HL-60/S4 (cell line): ENCODE data around the gene CETN1.

Experiments used
- in situ Hi-C: fragments of 300-500 bp; cut with MboI; formaldehyde crosslinking; loops from 2 replicates; pipeline ENCODE4 v1.14.3; 2022; ENCODE audit warnings: low sequenced_read_pairs

CETN1 gene

DNA sequence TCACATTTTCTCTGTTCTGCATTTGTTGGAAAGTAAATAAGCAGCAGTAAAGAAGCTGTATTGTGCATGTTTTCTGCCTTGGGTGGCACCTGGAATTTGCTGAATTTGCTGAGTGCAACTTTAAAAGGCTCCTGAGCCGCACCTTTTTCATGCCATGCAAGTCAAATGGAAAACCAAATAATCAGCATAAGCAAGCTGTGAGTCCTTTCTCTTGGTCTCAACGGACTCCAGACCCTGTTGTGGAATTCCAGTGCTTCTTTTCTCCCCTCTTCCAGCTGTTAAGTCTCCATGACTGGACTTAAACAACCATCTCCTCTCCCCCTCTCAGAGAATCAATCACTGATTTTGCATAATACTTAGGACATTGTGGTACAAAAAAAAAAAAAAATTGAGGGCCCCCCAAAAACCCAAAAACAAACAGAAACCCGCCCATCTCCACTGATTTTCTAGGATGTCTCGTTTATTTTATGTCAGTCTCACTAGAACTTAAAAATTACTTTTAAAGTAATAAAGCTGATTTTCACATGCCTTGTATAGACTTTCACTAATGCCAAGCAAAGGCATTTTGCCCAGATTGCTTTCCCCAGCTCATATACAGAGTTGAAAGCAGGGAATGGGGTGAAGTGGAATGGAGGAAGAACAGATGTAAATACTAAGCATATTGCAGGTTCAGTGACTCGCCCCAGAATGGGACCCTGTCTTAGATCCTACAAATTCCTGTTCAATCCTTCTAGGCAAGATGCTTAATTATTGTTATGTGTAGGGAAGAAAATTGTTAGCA, 5.1 kb upstream of the CETN1 start:
- in situ Hi-C loops: no loop called here

DNA sequence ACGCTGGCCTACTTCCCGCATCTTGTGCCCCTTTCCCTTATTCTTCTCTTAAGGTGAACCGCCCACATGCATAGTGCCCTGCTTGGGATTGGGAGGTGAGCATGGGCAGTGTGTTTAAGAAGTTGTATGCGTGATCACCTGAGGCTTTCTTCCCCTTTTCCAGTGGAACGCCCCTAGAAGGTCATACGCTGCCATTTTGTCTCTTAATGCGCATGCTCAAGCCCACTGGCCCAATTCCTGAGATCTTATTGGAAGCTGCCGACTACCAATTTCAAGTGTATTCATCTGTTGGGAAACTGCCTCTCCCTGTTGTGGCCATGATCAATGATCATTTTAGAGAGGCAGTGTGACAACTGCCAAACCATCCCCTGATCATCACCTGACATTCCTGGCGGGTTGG, 3.3 kb upstream of the CETN1 start:
- in situ Hi-C loops: no loop called here

DNA sequence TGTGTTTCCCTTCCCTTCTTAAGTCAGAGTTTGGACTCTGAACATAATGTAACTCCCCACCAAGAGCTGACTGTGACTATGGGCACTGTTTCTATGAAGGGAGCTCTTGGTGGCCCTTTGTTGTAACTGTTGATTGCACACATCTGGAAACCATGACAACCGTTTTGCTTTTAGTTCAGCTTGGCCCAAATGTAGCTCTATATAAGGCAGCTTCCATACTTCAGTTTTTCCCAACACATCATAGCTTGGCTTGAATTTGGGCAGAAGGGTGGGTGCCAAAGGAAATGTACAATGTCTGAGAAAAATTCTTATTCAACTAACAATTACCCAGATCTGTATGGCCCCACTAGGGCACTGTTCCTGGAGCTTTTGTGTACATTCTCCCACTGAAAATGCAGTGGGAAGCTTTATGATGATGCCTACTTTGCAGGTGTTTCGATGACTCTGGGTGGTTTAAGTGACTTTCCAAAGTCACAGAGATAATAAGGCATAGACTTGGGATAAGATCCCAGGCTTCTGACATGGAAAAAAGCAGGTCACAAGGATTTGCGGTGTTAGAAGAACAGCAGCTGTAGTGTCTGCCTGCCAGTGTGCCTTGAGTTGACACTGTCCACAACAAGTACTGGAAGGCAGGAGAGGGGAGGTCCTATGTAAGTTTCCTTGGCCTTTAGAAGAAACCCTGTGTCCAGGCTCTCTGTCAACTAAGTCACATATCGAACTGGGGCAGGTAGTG, 2.4 kb upstream of the CETN1 start:
- in situ Hi-C loops: no loop called here

DNA sequence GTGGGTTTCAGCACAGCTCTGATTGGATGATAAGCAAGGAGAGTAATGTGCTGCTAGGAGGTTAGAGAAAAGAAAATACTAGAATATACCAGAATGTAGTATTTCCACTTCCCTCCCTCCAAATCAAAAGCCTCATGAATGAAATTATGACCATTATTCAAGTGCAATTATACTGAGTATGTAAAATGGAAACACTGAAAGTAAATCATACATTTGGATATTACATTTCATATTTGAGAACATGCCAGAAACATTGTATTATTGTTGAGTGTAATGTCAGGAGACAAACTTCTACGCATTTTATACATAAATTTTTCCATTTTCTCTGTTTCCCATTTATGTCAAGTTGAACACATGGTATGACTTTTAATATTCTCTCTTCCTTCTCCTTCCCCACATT, 942 bp upstream of the CETN1 start:
- in situ Hi-C loops: no loop called here

DNA sequence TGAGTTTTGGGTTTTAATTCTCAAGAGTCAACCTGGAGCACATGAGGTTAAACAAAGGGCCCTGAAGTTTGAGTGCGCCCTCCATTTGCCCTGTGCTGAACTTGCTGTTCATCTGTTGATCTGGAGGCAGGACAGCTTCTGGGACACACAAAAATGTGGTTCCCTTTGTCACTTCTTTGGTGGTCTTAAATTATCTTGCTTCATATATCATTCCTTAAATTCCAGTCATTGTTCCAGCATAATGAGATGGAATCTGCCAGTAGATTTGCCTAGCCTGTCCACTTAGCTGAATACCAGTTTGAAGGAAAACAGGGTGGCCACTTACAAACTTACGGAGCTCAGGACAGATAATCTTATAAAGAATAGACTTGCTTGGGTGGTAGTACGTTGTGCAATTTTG, 916 bp downstream of the CETN1 start:
- in situ Hi-C loops: no loop called here

DNA sequence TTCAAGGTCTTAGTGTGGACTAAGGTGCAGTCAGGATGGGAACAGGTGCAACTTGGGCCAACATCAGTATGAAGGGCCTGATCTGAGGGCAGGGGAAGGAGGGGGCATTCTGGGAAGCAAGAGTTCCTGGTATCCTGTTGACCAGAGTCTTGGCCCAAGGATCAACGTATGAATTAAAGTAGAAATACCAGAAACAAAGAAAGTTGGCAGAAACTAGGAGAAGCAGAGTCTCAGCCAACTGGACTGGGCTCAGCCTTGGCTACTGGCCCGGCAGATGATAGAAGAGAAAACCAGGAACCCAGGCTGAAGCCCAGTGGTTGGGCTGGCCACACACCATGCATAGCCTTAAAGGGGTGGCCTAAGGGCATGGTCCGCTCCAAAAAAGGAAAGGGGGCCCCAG, 2.3 kb downstream of the CETN1 start:
- in situ Hi-C loops: no loop called here

DNA sequence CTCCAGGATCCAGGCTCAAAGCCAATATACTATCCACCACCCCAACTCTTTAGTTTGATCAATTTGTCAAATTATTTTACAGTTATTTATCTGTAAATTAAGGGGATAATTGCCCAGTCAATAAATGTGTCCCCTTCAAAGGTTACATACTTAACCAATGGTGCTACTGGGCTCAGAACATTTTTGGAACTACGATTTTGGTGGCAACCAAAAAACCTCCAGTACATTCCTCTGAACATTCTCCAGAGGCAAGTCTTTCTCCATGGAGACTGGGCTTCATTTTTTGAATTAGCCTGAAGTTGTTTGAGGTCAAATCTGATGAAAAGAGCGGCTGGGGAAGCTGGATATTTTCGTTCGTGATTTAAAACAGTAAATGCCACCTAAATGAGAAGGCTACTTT, 14.9 kb downstream of the CETN1 start:
- in situ Hi-C loops: no loop called here

DNA sequence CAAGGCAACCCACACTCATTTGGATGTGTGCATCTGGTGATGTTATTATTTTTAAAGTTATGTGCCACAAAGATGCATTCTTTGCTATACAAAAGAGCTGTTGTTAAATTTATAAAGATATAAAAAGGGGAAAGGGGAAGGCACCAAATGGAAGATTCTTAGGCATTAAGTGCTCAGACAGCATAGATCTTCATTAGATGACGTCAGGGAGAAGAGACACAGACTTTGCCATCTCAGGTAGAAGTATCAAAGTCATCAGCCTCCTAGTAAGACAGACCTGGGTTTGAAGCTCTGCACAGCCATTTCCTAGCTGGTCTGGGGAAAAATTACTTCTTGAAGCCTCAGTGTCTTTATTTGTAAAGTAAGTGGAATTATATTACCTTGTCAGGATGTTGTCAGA, 15.4 kb downstream of the CETN1 start:
- in situ Hi-C loops: no loop called here

DNA sequence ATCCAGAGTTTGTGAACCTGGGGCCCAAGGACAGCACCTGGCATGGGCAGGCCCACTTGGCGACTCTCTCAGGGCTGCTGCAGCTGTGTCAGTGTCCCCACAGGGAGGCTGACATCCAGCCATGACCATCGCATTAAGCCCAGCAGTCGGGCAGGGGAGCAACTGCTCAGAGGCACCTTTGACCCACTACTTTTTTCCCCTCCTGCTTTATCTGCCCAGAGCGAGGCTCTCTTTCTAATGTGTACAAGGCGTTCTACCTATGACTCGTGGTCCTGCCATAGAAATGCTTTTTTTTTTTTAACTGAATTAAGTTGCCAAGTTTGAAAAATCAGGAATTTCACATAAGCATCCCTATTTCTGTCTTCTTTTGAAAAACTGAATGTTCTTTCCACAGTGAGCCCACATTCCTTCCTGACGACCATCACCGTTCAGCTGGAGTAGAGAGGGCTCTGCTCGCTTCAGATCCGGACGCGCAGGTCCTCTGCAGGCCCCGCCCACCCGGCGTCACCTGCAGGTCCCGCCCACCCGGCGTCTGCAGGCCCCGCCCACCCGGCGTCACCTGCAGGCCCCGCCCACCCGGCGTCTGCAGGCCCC, 16.2 kb downstream of the CETN1 start:
- in situ Hi-C loops: no loop called here

DNA sequence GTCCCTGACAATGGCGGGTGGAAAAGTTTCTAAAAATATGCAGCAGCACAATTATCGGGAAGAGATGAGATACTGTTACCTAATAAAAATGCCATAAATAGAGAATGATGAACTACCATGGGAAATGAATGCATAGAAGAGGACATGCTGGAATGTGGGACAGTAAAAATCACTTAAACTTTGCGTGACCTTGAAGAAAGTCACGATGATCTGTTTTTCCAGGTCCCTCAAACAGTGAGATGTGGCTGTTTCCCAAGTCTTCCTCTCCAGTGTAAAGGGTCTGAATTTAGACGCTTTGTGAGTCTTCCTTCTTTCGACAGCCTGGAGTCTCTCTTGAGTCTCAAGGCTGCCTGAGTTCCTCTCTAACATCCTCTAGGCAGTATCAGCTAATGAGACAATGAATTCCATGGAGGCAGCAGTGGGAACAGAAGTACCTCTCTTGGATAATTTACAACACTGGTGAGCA, 18.0 kb downstream of the CETN1 start:
- in situ Hi-C loops: no loop called here

DNA sequence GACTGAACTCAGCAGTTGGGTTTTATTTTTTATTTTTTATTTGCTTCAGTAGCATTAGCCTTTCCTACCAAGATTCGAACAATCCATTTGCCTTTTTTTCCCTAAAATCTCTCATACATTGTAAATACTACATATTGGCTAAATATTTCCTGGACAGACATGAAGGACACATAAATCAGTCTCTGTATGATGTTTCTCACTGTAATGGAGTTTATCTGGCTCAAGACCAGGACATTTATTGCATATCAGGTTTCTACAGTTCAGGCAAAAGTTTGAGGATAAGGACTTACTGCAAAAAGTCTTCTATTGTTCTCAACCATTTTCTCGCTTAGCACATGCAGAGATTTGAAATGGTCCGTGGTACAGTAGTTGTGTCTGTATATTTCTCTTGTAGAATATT, 19.9 kb downstream of the CETN1 start:
- in situ Hi-C loops: no loop called here

DNA sequence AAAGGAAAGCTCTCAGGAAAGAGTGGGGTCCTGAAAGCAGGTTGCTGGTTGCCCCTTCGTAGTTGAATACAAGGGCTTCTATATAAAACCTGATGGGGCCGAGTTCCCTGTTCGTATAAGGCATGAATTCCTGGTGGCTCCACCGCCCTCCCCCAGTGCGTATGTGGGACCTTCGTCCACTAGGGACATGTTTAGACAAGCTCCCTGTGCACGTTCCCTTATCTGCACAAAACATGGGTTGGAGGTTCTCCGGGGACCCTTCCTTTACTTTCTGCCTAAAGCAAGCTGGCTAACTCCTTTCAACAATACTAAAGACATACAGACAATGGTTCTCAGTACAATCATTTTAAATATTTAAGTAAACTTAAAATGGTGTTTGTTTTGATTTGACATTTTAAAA, 24.6 kb downstream of the CETN1 start:
- in situ Hi-C loops: no loop called here

DNA sequence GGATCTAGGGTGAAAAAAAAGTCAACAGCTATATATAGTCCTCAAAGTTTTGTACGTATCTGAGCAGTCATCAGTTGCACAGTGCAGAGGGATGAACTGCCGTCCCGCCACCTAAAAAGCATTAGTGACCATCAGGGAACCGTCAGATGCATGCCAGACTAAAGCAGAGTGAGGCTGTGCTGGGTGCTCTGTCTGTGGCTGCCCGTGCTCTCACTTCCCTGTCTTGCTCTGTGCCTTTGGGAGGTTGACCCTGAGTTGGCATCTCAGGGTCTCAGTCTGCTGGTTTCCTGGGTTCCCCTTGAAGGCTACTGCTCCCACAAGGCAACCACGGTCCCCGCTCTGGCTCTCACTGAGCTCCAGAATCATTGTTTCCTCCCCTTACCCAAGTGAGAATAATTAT, 27.8 kb downstream of the CETN1 start:
- in situ Hi-C loops: no loop called here

DNA sequence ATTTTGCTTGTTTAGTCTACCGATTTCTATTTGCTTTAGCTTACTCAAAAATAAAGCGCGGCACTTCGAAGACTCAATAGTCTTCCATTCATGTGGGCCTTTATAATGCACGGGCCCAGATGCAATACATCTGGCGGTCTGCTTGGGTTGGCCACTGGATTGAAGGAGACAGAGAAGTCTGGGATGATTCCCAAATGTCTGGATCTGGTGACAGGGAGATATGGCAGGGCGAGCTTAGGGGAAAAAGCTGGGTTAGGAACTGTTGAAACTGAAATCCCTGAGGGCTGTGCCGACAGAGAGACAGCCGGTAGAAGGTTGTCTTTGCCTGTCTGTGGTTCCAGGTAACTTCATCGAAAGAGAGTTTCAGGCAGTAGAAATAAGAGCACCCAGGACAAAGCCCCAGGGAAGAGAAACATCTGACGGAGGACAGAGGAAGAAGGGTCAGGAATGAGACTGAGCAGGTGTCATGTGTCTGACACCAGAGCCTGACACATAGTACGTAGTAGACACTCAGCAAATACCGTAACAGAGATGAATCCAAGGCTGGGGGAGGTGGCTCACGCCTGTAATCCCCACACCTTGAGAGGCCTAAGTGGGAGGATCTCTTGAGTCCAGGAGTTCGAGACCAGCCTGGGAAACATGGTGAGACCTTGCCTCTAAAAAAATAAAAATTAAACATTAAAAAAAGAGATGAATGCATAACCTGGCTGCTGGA, 30.2 kb downstream of the CETN1 start:
- in situ Hi-C loops: no loop called here

DNA sequence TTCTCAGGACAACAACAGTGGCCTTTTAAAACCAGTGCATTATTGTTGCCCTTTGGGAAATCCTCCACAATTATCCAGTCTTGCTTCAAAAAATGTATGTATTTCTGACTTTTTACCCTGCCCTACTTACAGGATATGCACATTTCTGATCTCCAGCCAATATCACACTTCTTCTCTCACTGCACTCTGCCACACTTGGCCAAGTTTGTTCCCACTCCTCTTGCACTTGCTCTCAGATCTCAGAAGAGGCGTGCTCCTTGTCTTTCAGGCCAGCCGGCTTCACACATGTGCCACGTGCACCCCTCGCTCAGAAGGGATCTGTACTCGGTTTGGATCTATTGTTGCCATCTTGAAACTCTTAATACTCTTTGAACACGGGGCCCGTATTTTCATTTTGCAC, 32.0 kb downstream of the CETN1 start:
- in situ Hi-C loops: no loop called here

DNA sequence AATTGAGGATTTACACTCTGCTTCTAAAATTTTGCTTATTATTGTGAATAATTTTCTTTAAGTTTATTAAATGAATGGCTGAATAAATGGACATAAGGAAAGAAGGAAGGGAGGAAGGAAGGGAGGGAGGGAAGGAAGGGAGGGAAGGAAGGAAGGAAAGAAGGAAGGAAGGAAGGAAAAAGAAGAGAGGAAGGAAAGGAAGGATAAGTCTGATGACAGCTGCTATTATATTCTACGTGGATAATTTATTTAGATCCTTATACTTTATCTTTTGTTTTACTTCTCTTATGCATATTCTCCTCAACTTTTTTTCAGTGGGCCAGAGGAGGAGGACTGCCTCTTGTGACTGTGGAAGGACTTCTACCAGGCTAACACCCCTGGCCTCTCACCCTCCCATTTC, 34.0 kb downstream of the CETN1 start:
- in situ Hi-C loops: no loop called here

DNA sequence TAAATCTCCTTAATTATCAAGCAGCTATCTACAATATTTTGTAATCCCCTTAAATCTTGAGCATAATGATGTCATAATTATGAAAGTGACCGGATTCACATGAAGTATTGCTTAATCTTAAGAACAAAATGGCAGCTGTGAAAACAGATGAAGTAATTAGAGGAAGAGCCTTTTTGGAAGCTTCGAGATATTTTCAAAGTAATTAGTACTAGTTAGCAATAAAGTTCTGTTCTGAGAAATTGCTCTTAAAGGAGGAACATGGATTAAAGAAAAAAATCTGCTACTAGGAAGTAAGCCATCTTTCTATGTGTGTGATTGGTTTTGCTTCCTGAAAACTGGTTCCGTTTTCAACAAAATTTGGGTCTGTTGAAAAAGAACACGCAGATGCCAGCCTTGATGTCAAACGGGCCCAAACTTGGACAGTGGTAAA, 34.9 kb downstream of the CETN1 start:
- in situ Hi-C loops: loop anchor here (5.0 kb wide), 1 partner anchor 328 kb away; no protein-coding TSS in a partner anchor

DNA sequence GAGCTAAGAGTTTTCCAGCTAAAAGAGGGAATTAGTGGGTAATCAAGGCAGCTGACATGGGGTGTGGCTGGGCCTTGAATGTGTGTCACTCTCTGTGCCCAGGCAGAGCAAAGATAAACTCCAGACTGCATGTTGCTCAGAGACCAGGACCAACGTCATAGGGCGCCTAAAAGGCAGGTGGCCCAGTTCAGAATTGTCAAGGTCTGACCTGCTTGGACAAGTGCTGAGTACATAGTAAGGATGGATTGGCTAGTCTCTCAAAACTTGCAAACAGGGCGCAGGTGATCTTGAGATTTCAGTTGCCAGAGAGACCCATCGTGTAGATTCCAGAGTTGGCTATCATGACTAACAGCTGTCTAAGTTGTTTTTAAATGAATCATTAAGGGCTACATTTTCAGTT, 35.6 kb downstream of the CETN1 start:
- in situ Hi-C loops: loop anchor here (5.0 kb wide), 1 partner anchor 328 kb away; no protein-coding TSS in a partner anchor

DNA sequence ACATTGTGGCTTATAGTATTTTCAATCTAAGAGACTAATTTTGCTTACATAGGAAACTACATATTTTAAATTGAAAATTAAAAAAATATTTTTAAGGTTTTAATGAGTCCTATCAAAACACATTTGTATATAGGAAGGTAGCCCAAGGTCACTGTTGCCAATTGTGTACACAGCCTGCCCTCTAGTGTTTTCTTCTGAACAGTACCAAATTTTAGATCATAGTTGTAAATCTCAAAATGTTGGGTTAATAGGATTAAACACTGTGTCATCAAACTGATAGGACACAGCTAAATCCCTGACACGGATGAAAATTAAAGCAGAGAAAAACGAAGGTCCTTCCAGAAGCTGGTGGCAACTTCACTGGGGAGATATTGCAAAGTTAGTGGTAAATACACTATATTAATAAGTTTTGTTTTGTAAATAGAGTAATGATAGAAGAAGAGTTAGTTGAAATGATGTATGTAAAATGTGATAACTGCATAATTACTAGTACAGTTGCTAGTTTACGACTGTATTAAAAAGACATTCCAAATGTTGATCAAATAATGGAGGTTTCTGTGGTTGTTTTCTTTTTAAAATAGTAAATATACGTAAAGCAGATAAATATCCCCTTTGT, 36.3 kb downstream of the CETN1 start:
- in situ Hi-C loops: loop anchor here (5.0 kb wide), 1 partner anchor 329 kb away; no protein-coding TSS in a partner anchor

DNA sequence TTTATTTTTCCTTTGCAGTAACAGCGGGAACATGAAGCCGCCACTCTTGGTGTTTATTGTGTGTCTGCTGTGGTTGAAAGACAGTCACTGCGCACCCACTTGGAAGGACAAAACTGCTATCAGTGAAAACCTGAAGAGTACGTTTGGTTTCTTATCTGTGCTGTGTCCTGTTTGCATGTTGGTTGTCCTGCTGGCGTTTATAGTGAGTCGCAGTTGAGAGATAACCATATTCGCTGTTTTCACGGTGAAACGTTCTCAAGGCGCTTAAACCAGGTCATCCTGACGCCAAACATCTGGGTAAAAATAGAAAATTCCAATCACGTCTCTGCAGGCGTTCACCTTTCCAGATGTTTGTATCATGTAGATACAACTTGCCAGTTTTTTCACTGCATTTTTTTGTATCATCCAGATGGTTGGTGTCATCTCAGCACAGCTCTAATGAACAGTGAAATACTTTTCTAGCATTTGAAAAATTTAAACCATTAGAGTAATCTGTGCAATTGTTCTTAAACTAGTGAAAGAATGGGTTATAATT, 37.9 kb downstream of the CETN1 start:
- in situ Hi-C loops: loop anchor here (5.0 kb wide), 1 partner anchor 331 kb away; no protein-coding TSS in a partner anchor
